AG09319 (cell line): ENCODE measurements around the gene SCN9A.
A peak's percentile ranks its signal among the peaks of the same experiment; 100 is the strongest.

Source experiments
- DNase-seq: peaks from one replicate; pipeline ENCODE4 v3.0.0-alpha.2; 2010; ENCODE audit warnings: low read depth; ENCODE audit errors: extremely low read depth
- CTCF ChIP-seq: IDR thresholded peaks from 2 replicates; pipeline ENCODE4 v1.5.1; 2011; ENCODE audit warnings: low read depth, mild to moderate bottlenecking, inconsistent platforms, low read length, moderate library complexity

The SCN9A gene

GRCh38 chr2:166181813-166182154, 194.0 kb downstream of the SCN9A start:
- no peak for DNase-seq
- TF ChIP-seq CTCF = no peak

DNA sequence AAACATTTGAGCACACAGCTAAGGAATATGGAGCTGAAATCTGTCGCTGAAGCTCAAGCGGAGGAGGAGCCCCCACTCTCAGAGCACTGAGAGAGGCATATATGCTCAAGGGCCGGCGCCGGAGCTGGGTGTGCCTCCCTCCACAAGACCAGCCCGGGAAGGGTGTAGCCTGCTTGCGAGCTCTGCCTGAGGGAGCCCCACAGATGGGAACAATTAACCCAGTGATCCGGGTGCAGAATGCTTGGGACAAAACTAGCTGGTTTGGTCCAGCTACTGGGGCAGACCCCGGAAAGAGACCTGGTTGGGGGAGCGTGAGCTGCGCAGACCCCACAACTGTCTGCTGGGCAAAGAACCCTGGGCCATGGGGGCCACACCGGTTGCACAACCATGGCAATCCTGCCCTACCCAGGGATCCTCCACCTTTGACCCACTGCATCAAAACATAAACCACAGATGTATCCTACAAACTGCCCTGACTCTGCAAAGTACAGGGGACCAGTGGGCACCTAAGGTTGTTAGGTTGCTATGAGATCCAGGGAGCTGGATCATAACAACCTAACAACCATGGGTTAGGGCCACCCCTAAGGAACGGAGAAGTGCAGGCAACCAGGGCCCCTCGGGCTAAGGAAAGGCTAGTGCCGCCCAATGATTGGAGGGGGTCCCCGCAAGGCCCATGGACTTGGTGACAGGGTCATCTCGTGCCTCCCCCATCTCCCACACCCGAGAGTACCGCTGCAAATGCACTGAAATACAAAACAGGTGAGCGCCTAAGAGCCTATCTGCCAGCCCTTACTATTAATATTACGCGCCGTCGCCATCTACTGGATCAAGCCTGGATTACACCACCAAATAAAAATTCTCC, 194.6 kb downstream of the SCN9A start:
- DNase-seq = no peak
- peak; percentile 62 for TF ChIP-seq CTCF

DNA sequence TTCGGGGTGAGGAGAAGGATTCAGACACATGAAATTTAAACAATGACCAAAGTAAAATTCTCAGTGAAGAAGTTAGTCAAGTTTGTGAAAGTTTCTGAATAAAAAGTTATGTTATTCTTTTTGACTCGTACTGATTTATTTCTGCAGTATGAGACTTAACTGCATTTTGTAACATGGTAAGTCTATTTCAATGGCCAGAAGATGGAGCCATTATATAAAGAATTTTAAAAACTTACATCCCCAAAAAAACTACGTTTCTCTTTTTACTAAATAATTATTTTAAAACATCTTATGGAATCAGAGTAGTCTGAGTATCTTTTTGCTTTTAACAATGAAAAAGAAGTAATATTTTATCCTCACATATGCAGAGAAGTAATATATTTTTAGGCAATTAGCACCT, 196.5 kb downstream of the SCN9A start:
- DNase-seq = no peak

GRCh38 chr2:166173263-166173662, 202.5 kb downstream of the SCN9A start:
- TF ChIP-seq CTCF = no peak
- no peak for DNase-seq

More for the DNA sequence above, 196.5 kb downstream of the SCN9A start:
- TF ChIP-seq CTCF = peak; percentile 23; the same call in 1 of the 2 replicates

GRCh38 chr2:166171216-166171615, 204.5 kb downstream of the SCN9A start:
- no peak for TF ChIP-seq CTCF
- DNase-seq = no peak

GRCh38 chr2:166170356-166170755, 205.4 kb downstream of the SCN9A start:
- TF ChIP-seq CTCF = no peak
- DNase-seq = no peak

DNA sequence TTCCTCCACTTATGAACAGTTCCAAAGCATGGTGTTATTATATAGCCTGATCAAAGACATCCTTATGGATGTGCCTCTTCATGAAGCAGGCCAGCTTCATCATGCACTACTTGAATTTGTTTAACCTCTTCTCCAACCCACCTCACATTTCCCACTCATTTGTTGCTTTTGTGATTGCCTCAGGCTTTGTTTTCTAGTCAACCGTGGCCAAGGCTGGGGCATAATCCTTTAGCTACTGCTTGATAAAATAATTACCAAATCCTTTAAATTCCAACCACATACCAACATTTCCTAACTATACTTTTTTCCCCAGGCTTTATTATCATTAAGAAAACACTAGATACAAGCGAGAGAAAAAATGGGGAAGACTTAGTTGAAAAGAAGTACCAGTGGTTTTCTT, 208.3 kb downstream of the SCN9A start:
- DNase-seq = no peak
- no peak for TF ChIP-seq CTCF
